Stimulated activated CD8-positive, alpha-beta memory T cell treated with anti-CD3 and anti-CD28 coated beads, Interleukin-4, amount 100 ng/mL, for 24 hours (primary cell): Measurements from ENCODE around the gene VGF.
A peak's percentile ranks its signal among the peaks of the same experiment; 100 is the strongest.

Experiments used
- DNase-seq: peaks from one replicate; pipeline ENCODE4 v3.0.0-alpha.2; 2020; ENCODE audit warnings: low read depth

VGF gene

DNA sequence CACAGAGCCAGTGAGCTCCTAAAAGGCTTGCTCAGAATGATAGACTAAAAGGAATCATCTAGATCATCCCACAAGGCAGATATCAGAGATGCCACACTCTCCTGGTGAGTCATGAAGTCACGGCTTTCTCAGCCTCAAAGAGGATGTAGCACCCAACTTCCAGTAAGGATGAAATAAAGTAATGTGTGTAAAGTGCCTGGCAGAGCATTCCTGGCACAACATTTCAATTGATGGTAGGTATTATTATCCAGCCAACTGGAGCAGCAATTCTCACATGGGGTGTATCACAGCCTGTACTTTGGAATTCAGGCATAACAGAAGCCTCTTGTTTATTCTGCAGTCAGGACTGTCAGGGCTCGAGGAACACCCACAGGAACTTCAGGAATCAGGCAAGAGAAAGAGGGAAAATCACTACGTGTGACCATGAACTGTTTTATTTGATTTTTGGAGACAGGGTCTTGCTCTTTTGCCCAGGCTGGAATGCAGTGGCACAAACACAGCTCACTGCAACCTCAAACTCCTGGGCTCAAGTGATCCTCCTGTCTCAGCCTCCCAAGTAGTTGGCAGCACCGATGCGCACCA, 20.0 kb upstream of the VGF start:
- DNase-seq = no peak

DNA sequence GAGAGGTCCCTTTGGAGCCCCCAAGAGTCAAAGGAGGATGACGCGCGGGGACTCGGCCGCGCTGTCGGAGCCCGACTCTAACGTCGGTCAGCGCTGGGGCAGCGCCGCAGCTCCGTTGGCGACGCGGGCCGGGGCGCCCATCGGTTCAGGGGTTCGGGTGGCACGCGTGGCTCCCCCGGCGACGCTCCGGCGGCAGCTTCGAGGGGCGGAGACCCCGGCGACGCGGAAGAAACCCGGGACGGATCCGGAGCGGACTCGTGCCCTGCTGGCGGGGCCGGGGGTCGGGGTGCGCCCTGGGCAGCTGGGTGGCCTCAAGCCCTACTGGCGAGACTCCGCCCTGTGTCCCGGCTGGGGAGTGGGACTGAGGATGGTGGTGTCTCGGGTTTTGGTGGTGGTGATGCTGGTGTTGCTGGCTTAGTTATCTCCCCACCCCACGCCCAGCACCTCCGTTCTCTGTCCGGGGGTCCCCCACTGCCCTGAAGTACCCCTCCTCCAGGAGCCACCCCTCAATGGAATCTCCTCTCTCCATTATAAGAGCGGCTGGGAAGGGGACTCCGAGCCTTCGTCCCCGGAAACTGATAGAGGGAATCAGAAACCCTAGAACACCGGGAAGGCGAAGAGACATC, 14.9 kb upstream of the VGF start, which contains the start of gene NAT16:
NAT16 (minus strand) TSS at position 164 of the 626 bp plus-strand sequence. CDS start 5,486 bp downstream, outside the sequence.
- DNase-seq = no peak

DNA sequence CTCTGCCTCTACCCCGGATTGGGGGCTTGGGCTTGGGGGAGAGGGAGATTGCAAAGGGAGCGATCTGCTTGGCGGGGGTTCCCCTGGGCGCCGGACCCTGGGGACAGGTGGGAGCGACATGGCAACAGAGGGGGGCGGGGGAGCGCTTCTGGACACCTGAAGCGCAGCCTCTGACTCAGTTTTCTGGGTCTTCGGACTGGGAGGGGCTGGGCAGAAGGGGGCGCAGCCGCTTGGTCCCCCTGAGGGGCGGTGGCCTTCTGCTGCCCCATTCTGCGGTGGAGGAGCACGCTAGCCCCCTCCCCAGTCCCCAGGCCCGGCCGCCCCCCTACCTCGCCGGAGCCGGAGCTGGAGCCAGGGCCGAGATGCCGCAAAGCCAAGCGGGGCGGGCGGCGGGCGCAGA, 14.3 kb upstream of the VGF start:
- no peak for DNase-seq

DNA sequence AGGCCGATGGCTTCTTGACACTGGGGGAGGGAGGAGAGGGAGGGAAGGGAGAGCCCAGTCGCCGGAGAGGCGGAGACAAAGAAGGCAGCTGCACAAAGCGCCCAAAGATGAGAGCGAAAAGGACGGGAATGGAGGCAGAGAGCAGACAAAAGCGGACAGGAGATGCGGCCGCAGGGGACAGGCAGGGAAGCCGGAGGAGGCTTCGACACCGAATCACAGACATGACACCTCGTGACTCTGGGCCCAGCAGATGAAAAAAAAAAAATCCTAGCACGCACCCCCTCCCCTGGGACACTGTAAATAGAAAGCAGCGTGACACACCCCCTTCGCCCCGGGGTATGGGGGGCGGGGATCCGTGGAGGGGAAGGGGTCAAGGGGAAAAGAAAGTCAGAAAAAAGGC, 13.7 kb upstream of the VGF start:
- DNase-seq = no peak

DNA sequence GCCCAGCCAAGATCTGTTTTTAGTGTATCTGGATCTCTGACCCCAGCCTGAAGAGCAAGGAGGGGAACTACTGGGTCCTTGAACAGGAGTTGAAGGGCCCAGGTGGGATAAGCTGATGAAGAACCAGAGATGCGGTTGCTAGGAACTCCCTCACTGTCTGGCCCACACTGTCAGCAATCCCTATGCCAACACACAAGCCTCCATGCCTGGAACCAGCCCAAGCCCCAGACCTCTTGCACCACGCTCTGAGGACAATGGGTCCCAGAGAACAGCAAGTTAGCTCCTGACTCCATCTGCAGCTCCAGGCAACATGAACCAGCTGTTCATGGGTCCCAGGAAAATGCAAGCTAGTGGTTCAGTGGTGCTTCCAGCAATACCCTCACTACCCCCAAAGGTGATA, 12.3 kb upstream of the VGF start:
- DNase-seq = no peak

DNA sequence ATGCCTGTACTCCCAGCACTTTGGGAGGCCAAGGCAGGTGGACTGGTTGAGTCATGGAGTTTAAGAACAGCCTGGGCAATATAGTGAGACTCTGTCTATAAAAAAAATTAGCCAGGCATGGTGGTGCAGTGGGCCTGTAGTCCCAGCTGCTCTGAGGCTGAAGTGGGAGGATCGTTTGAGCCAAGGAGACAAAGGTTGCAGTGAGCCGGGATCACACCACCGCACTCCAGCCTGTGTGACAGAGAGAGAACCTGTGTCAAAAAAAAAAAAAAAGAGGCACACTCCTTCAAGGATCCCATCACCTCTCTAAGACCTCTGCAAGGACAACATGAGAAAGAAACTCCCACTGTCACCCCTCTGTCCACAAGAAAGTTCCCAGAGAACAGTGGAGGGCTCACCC, 10.3 kb upstream of the VGF start:
- no peak for DNase-seq

DNA sequence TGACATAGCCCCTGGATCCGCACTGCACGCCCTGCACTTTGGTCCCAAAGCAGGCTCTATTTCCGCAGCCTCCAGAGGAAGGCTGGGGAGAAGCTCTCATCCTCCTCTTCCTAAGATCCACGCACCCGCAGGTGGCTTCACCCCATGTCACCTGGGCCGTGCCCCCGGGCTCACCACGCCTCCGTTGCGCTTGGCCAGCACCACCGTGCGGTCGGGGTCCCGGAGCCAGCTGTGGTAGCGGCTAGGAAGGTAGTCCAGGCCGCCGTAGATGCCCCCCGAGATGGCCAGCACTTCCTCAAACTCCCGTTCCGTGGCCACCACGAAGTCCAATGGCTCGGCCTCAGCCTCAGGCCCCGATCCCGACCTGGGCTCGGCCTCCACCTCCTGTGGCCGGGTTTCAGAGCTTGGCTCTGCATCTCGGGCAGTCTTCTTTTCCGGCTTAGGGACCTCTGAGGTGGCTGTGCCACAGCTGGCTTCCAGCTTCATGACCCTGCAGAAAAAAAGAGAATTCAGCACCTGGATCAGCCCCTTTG, 9.0 kb upstream of the VGF start:
- DNase-seq = no peak

DNA sequence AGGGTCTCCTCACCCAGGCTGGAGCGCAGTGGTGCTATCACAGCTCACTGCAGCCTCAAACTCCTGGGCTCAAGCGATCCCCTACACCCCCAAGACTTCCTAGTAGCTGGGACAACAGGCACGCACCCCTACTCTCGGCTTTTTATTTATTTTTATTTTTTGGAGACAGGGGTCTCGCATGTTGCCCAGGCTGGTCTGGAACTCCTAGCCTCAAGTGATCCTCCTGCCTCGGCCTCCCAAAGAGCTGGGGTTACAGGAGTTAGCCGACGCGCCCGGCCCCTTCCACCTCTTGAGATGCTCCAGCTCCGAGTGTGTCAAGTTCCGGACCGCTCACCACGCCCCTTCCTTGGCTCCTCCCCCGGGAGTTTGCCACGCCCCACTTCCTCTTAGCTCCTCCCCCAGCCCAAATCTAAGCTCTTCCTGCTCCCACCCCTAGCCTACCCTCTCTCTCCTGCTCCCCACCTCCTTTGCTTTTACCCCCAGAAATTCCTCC, 8.4 kb upstream of the VGF start:
- DNase-seq = no peak

DNA sequence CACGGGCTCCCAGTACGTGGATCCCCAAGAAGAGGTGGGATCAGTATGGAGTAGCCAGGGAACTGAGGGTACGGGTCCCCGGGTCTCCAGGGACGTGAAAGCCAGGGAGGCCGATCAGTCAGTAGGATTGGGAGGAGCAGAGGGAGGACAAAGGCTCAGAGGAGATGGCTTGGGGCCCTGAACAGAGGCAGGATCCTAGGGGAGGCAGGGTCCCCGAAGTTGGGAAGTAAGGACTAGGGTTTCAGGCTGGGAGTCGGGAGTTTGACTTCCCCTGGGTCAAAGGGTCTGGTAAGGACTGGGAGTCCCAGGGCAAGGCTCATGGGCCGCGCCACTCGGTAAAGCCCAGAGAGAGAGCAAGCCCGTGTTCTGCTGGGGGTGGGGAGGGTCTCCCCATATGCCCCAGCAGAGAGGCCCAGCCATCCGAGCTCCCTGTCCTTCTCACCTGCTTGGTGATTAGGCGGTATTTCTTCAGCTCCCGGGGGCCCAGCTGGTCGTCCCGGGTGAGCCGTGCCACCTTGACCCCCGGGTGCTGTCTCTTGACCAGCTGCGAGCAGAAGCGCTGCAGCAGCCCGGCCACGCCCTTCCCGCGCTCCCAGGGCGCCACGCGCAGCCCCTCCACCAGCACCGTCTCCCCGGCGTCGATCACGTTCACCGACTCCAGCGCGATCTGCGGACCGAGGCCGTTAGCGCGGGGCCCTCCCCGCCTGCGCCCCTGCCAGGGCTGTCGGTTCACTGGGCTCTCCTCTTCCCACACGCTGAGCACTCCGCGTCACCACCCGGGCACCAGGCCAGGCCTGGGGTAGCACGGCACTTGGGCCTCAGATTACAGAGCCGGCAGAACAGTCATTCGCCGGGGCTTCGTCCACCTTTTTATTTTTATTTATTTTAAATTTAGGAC, 7.7 kb upstream of the VGF start:
- no peak for DNase-seq

DNA sequence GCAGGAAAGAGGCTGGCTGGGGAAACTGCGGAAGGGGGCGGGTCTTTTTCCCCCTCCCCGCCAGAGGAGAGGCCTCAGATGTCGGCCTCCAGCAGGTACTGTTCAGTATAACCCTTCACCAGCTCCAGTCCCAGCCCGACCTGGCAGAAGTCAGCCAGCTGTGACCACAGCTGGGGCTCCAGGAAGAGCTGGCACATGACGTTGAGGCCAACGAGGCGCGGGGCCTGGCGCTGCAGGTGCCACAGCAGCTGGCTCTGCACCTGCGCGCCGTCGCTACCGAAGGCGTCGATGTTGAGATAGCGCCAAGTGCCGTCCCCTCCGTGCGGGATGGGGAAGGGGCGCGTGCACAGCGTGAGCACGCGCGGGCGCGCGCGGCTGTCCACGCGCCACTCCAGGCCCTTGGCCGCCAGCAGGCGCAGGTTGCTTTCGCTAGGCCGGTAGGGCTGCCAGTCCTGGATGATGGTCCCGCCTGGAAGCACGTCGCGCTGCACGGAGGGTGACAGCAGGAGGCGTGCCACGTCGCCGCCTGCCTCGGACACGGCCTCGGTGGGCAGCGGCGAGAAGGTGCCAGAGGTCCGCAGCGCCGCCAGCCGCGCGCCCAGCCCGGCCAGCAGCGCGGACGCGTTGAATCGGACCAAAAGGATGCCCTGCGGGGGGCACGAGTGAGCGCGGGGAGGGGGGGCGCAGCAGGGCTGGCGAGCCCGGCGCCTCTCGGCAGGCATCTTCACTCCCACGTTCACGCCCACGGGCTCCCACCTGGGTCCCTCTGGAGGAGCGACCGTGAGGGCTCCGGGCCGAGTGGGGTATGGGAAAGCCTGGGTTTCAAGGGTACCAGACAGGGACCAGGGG, 6.9 kb upstream of the VGF start:
- no peak for DNase-seq

DNA sequence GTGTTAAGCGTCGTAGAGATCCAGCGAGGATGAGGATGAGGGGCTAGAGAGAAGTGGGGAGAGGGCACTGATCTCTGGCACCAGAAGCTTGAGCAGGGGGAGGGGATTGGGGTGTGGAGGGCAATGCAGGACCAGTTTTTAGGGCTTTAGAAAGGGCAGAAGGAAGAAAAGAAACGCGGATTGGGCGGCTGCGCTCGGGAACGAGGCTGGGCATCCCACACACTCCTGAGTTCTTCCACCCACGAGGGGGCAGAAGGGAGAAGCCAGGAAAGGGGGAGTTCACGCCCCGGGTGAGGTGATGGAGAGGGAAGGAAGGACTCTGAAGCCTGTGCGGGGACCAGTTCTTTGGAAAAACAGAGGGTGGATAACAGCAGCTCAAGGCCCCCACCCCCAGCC, 6.1 kb upstream of the VGF start:
- no peak for DNase-seq

DNA sequence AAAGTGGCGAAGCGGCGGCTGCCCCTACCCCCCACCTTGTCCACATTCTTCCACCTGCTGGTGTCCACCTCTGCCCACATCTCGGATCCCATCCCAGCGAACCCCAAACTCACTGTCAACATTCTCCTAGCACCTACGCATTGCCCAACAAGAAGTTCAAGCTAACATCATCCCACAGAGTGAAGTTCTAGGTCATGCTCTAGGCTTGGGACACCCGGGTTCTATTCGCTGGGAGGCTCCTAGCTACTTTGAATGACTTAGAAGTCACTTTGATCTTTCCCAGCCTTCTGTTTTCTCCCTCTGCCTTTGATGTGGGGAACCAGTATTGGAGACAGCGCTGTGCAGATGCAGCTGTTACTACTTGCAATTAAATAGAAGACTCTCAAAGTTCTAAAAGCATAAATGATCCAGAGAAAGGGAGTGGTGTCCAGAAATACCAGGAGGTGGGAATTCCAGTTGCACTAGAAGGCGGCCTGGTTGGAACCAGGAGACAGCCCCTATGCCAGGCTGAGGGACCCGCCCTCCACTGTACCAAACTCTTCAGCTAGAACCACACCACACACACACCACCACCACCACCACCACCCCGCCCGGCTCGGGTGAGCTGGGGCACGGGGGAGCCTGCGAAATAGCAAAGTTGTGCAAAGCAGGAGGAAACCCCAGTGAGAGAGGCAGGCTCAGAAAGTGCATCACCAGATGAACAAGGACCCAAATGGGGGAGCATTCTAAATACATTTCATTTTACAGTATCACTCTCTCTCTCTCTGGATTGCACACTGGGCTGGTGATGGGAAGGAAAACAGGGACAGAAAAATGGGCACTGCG, 5.5 kb upstream of the VGF start:
- DNase-seq = no peak

DNA sequence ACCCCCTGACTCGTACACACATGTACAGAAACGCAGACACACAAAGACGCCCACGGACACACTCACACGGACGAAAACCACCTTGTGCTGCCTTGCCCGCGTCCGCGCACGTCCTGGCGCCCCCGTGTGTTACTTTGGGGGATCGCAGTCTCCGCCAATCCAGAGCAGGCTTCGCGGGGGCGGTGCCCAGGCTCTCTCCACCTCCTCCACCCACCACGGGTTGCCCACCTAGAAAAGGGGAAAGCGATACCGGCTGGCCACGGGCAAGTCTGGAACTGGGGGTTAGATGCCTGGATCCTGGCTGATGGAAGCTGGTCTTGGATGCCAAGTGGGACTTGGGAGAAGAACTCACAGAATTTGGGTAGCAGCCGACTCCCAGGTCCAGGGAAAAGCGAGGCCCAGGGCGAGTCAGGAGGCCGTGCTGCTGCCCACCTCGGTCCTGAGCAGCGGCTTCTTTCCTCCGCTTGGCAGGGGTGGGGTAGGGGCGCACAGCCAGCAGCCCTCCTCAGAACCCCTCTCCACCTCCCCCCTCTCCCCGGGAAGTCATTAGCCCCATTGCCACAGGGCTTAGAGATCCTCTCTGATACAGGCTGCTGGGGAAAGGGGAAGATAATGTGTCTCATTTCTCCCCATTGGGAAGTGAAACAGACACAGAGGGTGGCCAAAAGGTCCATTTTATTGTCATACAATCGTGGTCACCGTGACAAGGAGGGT, 4.6 kb upstream of the VGF start:
- DNase-seq = peak; percentile 66

DNA sequence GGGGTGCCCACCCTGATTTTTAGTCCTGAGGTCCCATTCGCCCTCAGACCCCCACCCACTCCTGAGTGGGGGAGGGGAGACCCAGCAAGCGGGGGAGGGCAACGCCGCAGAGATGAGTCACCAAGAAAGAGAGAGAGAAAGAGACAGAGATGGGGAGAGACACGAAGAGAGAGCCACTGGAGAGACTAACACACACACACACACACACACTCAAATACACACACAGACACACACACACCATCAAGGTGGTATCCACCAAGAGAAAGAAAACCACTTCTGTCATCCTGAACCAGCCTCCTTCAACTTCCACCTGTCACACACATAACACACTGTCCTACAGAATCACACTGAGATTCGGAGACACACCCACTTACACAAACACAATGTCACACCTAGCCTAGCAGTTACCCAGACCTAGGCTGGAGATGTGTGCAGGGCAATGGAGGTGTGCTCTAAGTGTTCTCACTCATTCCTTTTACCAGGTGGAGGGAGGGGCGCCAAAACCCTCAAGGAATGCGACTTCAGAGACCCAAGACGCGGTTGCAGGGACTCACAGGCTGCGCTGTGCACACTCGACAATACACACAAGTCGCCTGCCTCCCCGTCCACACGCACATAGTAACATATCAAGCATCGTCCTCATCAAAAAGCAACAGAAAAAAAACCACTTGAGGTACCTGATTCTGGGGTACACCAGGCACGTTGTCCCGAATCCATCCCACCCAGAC, 3.9 kb upstream of the VGF start:
- no peak for DNase-seq

DNA sequence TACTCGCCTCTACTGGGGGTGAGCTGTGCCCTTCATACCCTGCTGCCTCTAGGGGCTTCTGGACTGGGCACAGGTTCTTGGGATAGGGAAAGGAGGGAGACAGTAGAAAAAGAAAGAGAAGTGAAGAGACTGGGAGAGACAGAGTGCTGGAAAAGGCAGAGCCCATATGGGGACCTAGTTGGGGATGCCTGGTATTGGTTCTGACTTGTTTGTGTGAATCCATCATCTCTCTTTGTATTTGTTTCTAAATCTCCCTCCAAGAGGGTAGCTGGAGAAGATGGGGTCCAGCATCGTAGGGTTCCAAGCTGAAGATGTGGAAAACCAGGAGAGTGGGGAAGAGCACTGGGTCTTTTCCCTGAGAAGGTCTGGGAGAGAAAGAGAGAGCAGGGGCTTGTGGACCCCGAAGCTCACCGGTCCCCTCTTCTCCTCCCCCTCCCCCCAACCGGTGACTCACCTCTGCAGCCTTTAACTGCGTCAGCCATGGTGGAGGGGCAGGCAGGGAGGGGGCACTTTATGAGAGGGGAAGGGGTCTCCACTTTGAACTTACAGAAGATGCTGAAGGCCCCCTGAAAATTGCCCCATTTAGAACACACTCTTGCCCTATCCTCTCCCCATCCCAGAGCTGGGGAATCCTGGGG, 3.2 kb upstream of the VGF start:
- DNase-seq = no peak

DNA sequence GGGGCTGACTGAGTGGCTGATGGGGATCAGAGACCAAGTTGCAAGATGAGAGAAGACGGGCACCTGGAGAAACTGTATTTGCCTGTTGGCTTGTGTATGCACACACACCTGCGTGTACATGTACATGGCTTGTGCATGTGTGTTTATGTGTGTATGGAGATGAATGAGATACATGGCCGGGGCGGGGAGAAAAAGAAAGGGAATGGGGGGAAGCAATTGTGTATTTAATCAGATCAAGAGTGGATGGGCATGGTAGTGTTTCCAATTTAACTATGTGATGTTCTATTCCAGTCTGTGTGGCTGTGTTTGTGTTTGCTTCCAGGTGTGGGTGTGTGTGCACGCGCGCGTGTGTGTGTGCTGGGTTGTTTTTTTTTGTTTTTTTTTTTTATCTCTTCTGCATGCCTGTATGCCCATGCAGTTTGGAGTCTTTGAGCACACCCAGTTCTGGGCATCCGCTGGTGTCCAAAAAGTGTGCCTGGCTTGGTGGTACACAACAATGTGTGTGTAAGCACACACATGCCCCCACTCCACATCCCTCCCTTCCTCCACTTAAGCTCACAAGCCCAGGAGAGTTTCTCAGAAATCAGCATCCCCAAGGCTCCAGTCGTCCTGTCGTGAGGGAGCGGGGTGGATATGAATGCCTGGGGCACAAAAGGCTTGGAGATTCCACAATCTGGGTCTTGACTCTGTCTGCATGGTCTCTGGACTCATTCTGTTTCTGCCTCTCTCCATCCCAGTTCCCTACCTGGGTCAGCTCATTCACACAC, 2.5 kb upstream of the VGF start:
- no peak for DNase-seq

DNA sequence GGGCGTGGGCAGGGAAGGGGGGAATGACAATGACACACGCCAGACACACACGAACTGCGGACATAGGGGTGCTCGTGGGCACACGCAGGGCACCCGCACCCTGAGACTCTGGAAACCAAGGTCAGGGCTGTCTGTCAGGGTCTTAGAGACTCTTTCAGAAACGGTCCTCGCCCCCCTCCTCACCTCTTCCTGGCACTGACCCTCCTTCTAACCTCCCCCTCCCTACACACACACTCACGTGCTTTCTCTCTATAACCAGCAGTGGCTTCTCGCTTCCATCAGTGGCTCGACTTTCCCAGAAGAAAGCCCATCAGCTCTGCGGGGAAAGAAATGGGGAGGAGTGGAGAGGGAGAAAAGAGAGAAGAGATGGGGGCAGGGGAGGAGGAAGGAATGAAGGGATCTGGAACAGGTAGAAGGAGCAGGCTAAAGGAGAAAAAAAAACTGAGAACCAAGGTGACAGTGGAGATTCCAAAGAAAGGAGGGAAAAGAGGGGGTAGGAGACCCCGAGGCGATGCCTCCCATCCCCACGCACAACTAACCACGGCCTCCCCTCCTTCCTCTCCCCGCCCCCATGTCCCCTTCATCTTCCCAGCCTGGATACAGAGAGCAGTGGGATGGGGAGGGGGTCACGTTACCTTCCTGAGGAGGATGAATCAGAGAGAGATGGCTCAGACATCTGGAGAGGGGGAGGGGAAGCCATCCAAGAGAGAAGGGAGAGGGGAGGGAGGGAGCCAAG, 1.7 kb upstream of the VGF start:
- DNase-seq = no peak

DNA sequence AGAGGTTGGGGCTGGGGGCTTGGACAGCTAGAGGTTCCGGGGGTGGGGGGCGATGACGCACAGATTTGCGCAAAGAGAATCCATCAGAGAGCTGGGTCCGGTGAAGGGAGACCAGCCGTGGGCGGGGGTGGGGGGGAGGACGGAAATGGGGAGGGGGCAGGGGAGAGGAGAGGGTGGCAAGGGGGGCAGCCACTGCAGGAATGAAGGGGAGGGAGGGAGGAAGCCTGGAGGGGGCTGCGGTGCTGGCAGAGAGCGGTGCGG, 1.2 kb upstream of the VGF start:
- no peak for DNase-seq
